Hindlimb muscle (tissue), 1 donor: ENCODE measurements around the gene MARK1. TPM values are rescaled to one million over a fixed set of nuclear protein-coding genes. Genes with fewer than 3 reads are reported as not detected.
"Not testable (repeated sequence)": the region's sequence is repeated elsewhere in the genome, so short reads cannot be mapped to it uniquely, and the experiment has no call there.

Source experiments
- DNase-seq: peaks from one replicate; pipeline ENCODE4 v3.0.0-alpha.2; 2013
- polyA plus RNA-seq: library from polyadenylated mRNA; unstranded; fragments of 120-200 nt; gene quantifications from one replicate; pipeline ENCODE4 v1.2.1, GENCODE V29; 2013; ENCODE audit not compliant: insufficient read length

The MARK1 gene
- polyA plus RNA-seq, 1 donor = 12.0 TPM

- no peak for DNase-seq
Measured at GRCh38 chr1:220631238-220631815, 103.4 kb downstream of the MARK1 start.

- no peak for DNase-seq
Measured at GRCh38 chr1:220637759-220638158, 109.8 kb downstream of the MARK1 start.

DNA sequence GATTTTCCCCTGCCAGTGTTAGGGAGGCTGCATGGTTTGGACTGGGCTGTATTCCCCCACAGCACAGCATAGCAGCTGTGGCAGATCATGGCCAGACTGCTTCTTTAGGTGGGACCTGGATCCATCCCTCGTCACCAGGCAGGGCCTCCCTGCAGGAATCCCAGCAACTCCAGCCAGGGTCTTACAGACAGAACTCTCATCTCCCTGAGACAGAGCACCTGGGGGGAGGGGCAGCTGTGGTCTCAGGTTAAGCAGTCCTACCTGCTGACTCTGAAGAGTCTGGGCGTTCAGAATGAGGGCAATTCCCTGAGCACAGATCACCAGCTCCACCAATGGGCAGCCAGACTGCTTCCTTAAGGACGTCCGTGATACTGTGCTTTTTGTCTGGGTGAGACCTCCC, 114.3 kb downstream of the MARK1 start:
- DNase-seq = no peak

GRCh38 chr1:220652995-220653394, 125.1 kb downstream of the MARK1 start:
- no peak for DNase-seq

- DNase-seq = no peak
Measured at GRCh38 chr1:220655509-220655908, 127.6 kb downstream of the MARK1 start.

DNA sequence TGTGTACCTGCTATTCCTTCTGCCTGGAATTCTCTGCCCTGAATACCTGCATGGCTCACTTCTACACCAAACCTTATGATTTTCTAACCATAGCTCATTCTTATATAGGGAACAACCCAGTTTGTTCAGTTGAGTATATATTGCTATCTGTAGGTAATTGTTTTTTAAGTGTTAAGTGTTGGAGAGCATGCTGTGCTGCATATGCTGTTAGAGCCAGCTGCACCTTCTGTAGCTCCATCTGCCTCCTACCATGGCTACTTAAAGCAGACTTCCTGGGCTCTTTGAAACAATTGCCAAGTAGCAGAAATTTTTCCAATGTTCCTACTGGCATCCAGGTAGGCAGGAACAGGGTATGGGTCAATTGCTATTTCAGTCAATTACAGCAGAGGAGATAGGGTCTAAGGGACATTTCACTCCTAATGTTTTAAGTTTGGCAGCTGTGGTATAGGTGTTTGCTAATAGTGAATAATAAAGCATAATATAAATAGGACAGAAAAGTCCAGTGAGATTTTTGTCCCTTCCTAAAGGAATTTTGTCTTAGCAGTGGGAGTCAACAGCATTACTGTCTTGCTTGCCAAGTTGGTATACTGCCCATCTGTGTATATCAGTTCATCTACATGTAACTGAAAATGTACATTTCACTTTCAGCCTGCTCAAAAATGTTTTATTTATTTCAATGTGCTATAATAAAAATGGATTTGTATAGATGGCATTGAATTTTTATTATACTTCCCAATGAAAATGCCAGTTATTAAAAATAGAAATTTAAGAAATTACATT, 128.2 kb downstream of the MARK1 start:
- no peak for DNase-seq

- no peak for DNase-seq
Measured at GRCh38 chr1:220666349-220666748, 138.4 kb downstream of the MARK1 start.

DNA sequence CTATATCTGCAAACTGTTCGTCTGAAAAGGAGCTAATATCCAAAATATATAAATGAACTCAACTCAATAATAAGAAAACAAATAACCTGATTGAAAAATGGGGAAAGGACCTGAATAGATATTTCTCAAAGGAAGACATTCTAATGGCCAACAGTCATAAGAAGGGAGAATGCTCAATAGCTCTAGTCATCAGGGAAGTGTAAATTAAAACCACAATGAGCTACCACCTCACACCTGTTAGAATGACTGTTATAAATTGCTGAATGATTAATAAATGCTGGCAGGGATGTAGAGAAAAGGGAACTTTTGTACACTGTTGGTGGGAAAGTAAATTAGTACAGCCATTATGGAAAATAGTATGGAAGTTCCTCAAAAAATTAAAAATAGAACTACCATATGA, 141.1 kb downstream of the MARK1 start:
- DNase-seq = no peak

- no peak for DNase-seq
Measured at GRCh38 chr1:220670365-220670764, 142.4 kb downstream of the MARK1 start.

DNA sequence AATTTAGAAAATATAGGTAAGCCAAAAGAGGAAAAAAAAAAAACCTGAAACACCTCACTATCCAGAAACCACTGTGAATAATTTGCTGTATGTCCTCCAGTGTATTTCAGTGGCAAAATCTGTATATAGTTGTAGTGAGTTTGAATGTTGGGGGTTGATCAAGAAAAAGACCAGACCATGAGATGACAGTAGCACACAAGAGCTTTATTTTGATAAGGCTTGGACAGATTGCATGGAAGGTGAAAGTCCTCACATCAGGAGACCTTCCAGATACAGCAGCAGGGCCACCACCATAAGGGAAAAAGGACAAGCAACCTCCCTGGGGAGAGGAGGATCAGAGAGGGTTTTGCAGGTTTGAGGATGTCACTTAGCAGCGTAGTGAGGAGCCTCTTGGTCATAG, 146.0 kb downstream of the MARK1 start:
- DNase-seq = no peak

GRCh38 chr1:220677251-220677650, 149.3 kb downstream of the MARK1 start:
- no peak for DNase-seq

DNA sequence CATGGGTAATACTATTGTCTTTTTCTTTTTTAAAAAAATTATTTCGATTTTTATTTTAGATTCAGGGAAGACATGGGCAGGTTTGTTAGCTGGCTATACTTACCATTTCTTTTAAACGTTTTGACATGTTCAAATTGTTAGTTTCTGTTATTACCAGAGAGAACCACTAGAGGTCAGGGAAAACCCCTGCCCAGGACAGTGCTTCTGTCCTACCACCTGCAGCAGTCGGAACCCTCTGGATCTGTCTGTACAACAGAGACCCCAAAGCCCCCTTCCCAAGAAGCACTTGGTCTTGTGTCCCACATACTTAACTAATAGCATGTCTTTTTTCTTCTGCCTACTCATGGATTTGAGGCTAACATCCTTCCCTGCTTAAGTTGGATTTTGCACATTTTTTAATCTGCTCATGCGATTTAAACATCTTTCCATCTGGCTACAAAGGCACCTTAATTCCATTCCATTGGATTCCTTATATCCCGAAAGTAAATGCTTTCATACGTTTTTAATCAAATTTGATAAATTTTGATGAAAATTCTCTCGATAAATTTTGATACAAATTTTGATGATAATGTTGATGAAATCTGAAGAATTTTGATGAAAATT, 152.2 kb downstream of the MARK1 start:
- peak; percentile 34 for DNase-seq

DNA sequence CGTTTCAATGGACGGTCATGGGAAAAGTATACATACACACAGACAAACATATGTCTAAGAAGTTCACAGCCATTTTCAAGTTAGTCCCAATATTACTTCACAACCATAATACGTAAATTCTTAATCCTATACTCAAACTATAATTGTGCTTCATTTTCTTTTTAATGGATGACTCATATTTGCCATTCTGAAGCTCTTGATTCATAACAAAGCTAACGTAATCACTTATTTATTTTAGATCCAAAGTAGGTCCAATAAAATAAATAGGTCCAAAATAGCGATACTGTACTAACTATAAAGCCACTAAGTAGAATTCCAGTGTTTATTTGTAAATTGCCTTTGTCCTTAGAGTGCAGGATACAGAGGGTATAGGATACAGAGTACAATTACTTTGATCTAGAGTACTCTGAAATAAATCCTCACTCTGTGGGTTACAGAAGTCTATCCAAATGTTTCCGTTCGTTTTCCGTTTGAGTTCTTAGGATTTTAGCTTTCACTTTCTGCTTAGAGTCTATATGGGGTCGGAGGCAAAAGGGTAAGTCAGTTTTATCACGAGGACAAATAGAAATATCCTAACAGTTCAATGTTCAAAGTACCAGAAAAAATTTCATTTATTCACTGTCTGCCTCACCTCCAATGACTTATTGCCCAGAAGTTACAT, 153.4 kb downstream of the MARK1 start:
- DNase-seq = no peak

- no peak for DNase-seq
Measured at GRCh38 chr1:220682901-220683576, 155.1 kb downstream of the MARK1 start.

GRCh38 chr1:220683716-220684115, 155.8 kb downstream of the MARK1 start:
- DNase-seq = not testable (repeated sequence)

DNA sequence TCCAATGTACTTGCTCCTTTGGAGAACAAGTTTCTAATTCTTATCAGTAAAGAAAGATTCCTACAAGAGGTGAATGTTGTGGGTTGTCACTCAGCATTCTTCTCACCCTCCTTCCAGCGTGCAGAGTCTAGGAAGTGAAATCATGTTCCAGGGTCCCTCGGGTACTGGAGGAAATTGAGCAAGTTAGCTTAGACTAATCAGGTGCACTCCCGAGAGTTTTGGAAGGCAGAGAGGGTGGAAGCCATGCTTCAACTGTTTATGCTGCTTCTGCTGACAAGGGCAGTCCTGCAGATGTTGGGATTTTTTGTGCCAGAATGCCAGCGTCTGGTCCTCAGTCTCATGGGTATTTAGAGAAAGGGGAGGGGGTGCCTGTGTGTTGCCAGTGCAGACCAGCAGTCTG, 157.0 kb downstream of the MARK1 start:
- DNase-seq = no peak

DNA sequence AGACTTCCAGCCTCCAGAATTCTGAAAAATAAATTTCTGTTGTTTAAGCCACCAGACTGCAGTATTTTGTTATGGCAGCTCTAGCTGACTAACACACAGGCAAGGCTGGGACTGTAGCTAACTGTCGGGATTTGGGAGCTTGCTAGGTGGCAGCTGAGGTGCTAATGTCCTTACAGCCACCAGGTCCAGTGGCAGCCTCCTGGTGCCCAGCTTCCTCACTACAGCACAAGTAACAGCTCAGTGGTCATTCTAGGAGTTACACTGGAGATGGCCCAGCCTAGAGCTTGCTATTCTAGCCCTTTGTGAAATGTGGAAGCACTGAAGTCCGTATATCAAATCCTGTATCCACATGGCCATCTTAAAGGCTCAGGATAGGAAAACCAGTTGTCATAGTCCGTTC, 157.9 kb downstream of the MARK1 start:
- DNase-seq = no peak

GRCh38 chr1:220687809-220688208, 159.9 kb downstream of the MARK1 start:
- DNase-seq = no peak

DNA sequence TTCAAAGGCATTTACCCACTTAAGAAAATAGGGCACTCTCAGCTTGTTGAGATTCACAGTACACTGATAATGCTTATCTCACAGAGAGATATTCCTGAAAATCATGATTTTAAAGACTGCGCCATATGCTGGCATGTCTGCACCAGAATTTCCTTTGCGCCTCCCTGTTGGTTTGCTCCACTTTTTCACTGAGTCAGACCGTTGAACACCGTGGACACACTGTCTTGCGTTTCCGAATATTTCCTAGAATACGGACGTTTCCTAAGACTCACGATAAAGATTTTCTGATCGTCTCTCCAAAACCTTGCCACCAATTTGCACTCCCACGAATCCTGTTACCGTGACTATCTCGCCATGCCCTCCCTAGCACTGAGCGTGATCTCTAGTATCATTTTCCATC, 161.7 kb downstream of the MARK1 start:
- DNase-seq = no peak

DNA sequence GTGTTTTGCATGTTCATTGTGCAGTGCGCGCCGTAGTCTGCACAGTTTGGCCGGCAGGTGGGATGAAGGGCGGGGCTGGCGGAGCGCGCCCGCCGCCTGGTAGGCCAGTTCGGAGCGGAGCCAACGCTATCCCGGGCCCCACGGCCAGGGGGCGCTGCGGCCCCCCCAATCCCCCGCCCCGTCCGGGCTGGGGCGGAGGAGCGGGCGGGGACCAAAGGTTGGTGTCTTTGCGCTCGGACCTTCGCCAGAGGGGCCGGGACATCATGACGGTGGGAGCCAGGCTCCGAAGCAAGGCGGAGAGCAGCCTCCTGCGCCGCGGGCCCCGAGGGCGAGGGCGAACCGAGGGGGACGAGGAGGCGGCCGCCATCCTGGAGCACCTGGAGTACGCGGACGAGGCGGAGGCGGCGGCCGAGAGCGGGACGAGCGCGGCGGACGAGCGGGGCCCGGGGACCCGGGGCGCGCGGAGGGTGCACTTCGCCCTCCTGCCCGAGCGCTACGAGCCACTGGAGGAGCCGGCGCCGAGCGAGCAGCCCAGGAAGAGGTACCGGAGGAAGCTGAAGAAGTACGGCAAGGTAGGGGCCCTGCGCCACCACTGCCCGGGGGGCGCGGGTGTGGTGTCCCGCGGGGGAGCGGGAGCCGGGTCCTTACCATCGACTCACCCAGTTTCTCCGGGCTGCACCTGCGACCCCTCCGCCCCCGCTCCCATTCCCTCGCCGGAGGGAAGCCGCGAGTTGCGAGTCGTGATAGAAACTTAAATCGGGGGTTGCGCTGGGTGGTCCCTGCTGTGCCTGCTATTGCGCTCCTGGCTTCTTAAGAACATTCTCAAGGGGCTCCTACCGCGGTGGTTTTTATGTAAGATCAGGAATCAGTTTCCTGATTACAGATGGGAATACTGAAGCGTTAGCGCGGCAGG, 162.5 kb downstream of the MARK1 start, which contains the start of gene C1orf115:
TSS of gene C1orf115 (plus strand) at position 224 of the 913 bp plus-strand sequence. CDS start at position 264, 40 bp downstream.
- DNase-seq = peak; percentile 63

DNA sequence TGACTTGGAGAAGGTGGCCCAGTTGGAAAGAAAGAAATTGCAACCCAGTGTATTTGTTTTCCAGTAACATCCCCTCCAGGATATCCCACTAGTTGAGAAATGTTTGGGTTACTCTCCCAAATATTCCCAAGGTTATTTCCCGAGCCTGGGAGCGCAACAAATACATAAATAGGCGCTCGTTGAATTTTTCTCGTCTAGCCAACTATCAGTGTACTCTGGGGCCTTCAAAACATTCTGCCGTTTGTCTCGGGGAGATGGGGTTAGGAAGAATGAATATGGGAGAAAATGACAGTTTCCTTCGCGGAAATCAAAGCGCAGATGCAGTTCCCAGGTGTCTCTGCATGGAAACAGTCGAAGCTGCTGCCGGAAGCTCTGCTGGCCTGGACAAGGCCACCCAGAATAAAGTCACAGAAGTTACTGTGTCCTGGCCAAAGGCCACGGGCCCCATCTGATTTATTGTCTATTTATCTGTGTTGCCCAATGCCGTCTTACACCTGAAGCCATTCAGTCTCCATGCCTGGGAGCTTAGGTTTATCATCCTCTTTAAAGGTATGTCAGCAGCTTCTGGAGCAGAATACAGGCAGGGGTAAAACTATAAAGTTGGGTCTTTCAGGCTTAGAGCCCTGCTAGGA, 163.2 kb downstream of the MARK1 start:
- no peak for DNase-seq
